ENCODE data around the gene NFIC. TPM values are rescaled to one million over a fixed set of nuclear protein-coding genes. Genes with fewer than 3 reads are reported as not detected.

NFIC gene
- total and polyA plus RNA-seq, 2 of the 4 experiments (the other 2 are of a cell fraction) = 21.9 to 32.1 TPM

DNA sequence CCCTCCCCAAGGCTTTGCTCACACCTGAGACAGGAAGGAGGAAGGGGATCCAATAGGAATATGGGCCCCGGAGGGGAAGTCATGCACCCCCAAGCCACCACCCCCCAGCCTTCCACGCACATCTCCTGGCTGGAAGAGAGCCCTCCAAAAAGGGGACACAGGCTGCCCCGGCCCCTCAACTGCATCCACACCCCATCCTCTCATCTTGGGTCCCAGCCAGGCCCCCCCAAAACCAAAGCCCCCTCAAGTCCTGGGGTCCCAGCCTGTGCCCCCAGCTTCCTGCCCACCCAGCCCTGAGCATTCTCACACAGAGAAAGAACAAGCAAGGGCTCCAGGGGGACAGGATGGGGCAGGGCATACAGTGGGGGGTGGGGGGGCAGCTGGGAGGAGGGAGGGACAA is 101.8 kb downstream of the NFIC start:
- Histone ChIP-seq H3K36me3 (ENCODE audit: control insufficient read depth, insufficient read depth, low read length) (peaks cover 11% of the 10 kb centered on the region), H3K14ac (replicated peaks; ENCODE audit: low read depth, low read length) (no peak overlapping the region), H3K27ac (ENCODE audit: insufficient read depth, low read length) (no peak overlapping the region), H4K20me1 (ENCODE audit: insufficient read depth, low read length) (peaks cover 17% of the 10 kb centered on the region), H3K4me3 (ENCODE audit: insufficient read depth, low read depth, low read length) (no peak overlapping the region), H3K79me1 (ENCODE audit: low read depth in 1 of 2, low read length in 2 of 2) (peaks cover 0 to 26% of the 10 kb centered on the region in 2 experiments; a peak in 3 of 4 replicates), H3K9me3 (ENCODE audit: control insufficient read depth, insufficient read depth, low read length) (no peaks in the 10 kb centered on the region), H3K27me3 (ENCODE audit: control insufficient read depth, insufficient read depth, low read length) (no peaks in the 10 kb centered on the region), H2BK15ac (ENCODE audit: low read depth, low read length) (no peak overlapping the region), H2AK9ac (replicated peaks; ENCODE audit: low read depth, low read length, poor library complexity) (no peak overlapping the region), H4K91ac (ENCODE audit: insufficient read depth, low read depth, low read length) (no peak overlapping the region), H3K23ac (ENCODE audit: low read depth, low read length) (no peak overlapping the region), H3K9ac (ENCODE audit: low read depth, low read length) (no peak overlapping the region), H2AFZ (replicated peaks; ENCODE audit: low read length, poor library complexity) (no peak overlapping the region), H2BK5ac (ENCODE audit: low read depth, low read length, poor library complexity, severe bottlenecking) (no peak overlapping the region), H3K4me1 (ENCODE audit: control insufficient read depth, insufficient read depth, low read length) (no peaks in the 10 kb centered on the region), H3K4me2 (ENCODE audit: low read depth, low read length) (no peak overlapping the region), H3K56ac (ENCODE audit: extremely low read depth, insufficient read depth, low read length) (no peak overlapping the region), H2BK20ac (ENCODE audit: low read depth, low read length) (no peak overlapping the region), H2BK120ac (ENCODE audit: low read depth, low read length) (no peak overlapping the region), H3K4ac (ENCODE audit: low read depth, low read length) (no peak overlapping the region), H3K18ac (ENCODE audit: low read depth, low read length) (no peak overlapping the region), H3K9me1 (ENCODE audit: insufficient read depth, low read length) (no peaks in the 10 kb centered on the region), H4K8ac (ENCODE audit: low read depth in 2 of 2, low read length in 2 of 2) (no peak overlapping the region), H2AK5ac (ENCODE audit: low read depth, low read length) (no peak overlapping the region), H4K5ac (ENCODE audit: low read depth, low read length) (no peak overlapping the region)
- WGBS, 2 experiments (ENCODE audit: extremely low coverage in 2 of 2, insufficient read length in 1 of 2) = no CpG with 5 or more reads among the region's 3 CpGs
- dilution Hi-C loops (cut with HindIII; ENCODE audit: low sequenced_read_pairs, unreplicated experiment) = no loop called here
- in situ Hi-C loops (cut with MboI; ENCODE audit: low sequenced_read_pairs) = no loop called here
- ATAC-seq (ENCODE audit: low read depth) (no peak), DNase-seq (no peak)
- CTCF ChIA-PET = no interaction called here
- POLR2A ChIA-PET (ENCODE audit: unreplicated experiment) = no interaction called here
- intact Hi-C loops (cut with micrococcal nuclease) = no loop called here
- BruUV-seq (replicated peaks) = no TSS peak
- TF ChIP-seq CEBPB (IDR thresholded peaks at IDR 0.05; ENCODE audit: low read depth, low read length) = no peak
- no peak for TF ChIP-seq POLR2A (IDR thresholded peaks at IDR 0.05; ENCODE audit: low read depth, low read length)
- no peak for TF ChIP-seq RFX5 (IDR thresholded peaks at IDR 0.05; ENCODE audit: low read depth, low read length)
- TF ChIP-seq FOS (IDR thresholded peaks at IDR 0.05; ENCODE audit: low read depth, low read length) = no peak
- no peak for TF ChIP-seq MAFK (IDR thresholded peaks at IDR 0.05; ENCODE audit: low read depth, low read length)
- TF ChIP-seq NFE2L2 (IDR thresholded peaks at IDR 0.05; ENCODE audit: low read depth, low read length) = no peak
- TF ChIP-seq, protein P1, sequence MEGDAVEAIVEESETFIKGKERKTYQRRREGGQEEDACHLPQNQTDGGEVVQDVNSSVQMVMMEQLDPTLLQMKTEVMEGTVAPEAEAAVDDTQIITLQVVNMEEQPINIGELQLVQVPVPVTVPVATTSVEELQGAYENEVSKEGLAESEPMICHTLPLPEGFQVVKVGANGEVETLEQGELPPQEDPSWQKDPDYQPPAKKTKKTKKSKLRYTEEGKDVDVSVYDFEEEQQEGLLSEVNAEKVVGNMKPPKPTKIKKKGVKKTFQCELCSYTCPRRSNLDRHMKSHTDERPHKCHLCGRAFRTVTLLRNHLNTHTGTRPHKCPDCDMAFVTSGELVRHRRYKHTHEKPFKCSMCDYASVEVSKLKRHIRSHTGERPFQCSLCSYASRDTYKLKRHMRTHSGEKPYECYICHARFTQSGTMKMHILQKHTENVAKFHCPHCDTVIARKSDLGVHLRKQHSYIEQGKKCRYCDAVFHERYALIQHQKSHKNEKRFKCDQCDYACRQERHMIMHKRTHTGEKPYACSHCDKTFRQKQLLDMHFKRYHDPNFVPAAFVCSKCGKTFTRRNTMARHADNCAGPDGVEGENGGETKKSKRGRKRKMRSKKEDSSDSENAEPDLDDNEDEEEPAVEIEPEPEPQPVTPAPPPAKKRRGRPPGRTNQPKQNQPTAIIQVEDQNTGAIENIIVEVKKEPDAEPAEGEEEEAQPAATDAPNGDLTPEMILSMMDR (conservative IDR thresholded peaks at IDR 0.05; ENCODE audit: low read depth, low read length) = no peak
- TF ChIP-seq RCOR1 (IDR thresholded peaks at IDR 0.05; ENCODE audit: insufficient replicate concordance, low read length) = no peak
- no peak for TF ChIP-seq BHLHE40 (IDR thresholded peaks at IDR 0.05; ENCODE audit: low read depth, low read length)
- no peak for TF ChIP-seq SMC3 (IDR thresholded peaks at IDR 0.05; ENCODE audit: low read depth, low read length)
